Liver (tissue), 9 donors: ENCODE measurements around the gene MBP. TPM values are rescaled to one million over a fixed set of nuclear protein-coding genes. Genes with fewer than 3 reads are reported as not detected.

ENCODE experiments used
- DNase-seq: peaks from one replicate; pipeline ENCODE4 v3.0.0-alpha.2; 2017; ENCODE audit warnings: low spot score
- H3K27ac ChIP-seq, 2 donors: one replicate each; pipeline ENCODE4 v1.7.0; 2013; ENCODE audit warnings: inconsistent platforms in 2 of 2, low read length in 2 of 2, control low read depth in 1 of 2, low read depth in 1 of 2, mild to moderate bottlenecking in 1 of 2
- H3K27me3 ChIP-seq, 4 donors: one replicate each; pipeline versions ENCODE4 v1.6.1 to v1.7.0; 2013; ENCODE audit warnings: low read length in 3 of 4, inconsistent platforms in 1 of 4, mild to moderate bottlenecking in 1 of 4, moderate library complexity in 1 of 4; ENCODE audit not compliant: control insufficient read depth in 4 of 4, insufficient read depth in 4 of 4
- H3K36me3 ChIP-seq, 4 donors: one replicate each; pipeline versions ENCODE4 v1.6.1 to v1.7.0; 2013; ENCODE audit warnings: low read length in 3 of 4, mild to moderate bottlenecking in 3 of 4, low read depth in 1 of 4, moderate library complexity in 1 of 4; ENCODE audit not compliant: control insufficient read depth in 4 of 4, insufficient read depth in 3 of 4
- H3K4me1 ChIP-seq, 4 donors: one replicate each; pipeline versions ENCODE4 v1.6.1 to v1.7.0; 2013; ENCODE audit warnings: low read length in 3 of 4, mild to moderate bottlenecking in 3 of 4, moderate library complexity in 1 of 4; ENCODE audit not compliant: control insufficient read depth in 4 of 4, insufficient read depth in 4 of 4
- H3K4me3 ChIP-seq, 3 donors: one replicate each; pipeline versions ENCODE4 v1.6.1 to v1.7.0; 2013; ENCODE audit warnings: low read length in 3 of 3, control low read depth in 1 of 3, low read depth in 1 of 3, mild to moderate bottlenecking in 1 of 3
- H3K9ac ChIP-seq, 2 donors: one replicate each; pipeline ENCODE4 v1.7.0; 2013; ENCODE audit warnings: low read length in 2 of 2, mild to moderate bottlenecking in 2 of 2, moderate library complexity in 2 of 2, control low read depth in 1 of 2, low read depth in 1 of 2
- H3K9me3 ChIP-seq, 4 donors: one replicate each; pipeline versions ENCODE4 v1.6.1 to v1.7.0; 2013; ENCODE audit warnings: low read length in 3 of 4; ENCODE audit not compliant: control insufficient read depth in 4 of 4
- EGR1 ChIP-seq, 2 donors: IDR thresholded peaks; 2 replicates each; pipeline ENCODE4 v1.6.1; 2016 to 2018; ENCODE audit warnings: antibody characterized with exemption in 2 of 2, low read depth in 2 of 2
- FOXA2 ChIP-seq: IDR thresholded peaks from 2 replicates; pipeline ENCODE4 v1.6.1; 2016; ENCODE audit warnings: antibody characterized with exemption
- GABPA ChIP-seq, 2 donors: IDR thresholded peaks in 1 of 2; conservative IDR thresholded peaks in 1 of 2; 2 replicates each; pipeline ENCODE4 v1.6.1; 2016; ENCODE audit warnings: antibody characterized with exemption in 2 of 2, mild to moderate bottlenecking in 1 of 2, moderate library complexity in 1 of 2
- HNF4A ChIP-seq, 2 donors: conservative IDR thresholded peaks; 2 replicates each; pipeline ENCODE4 v1.6.1; 2016; ENCODE audit warnings: antibody characterized with exemption in 2 of 2, mild to moderate bottlenecking in 2 of 2
- HNF4G ChIP-seq: IDR thresholded peaks from 2 replicates; pipeline ENCODE4 v1.6.1; 2016; ENCODE audit warnings: antibody characterized with exemption
- NR2F2 ChIP-seq: IDR thresholded peaks from 2 replicates; pipeline ENCODE4 v1.6.1; 2016; ENCODE audit warnings: antibody characterized with exemption
- RAD21 ChIP-seq, 2 donors: IDR thresholded peaks; 2 replicates each; pipeline ENCODE4 v1.6.1; 2016; ENCODE audit warnings: antibody characterized with exemption in 2 of 2, mild to moderate bottlenecking in 2 of 2
- RXRA ChIP-seq, 2 donors: IDR thresholded peaks; 2 replicates each; pipeline ENCODE4 v1.6.1; 2017 to 2018; ENCODE audit warnings: antibody characterized with exemption in 2 of 2, mild to moderate bottlenecking in 1 of 2
- SP1 ChIP-seq: IDR thresholded peaks from 2 replicates; pipeline ENCODE4 v1.6.1; 2018; ENCODE audit warnings: antibody characterized with exemption, mild to moderate bottlenecking
- TAF1 ChIP-seq: conservative IDR thresholded peaks from 2 replicates; pipeline ENCODE4 v1.6.1; 2016; ENCODE audit warnings: antibody characterized with exemption, mild to moderate bottlenecking
- YY1 ChIP-seq: IDR thresholded peaks from 2 replicates; pipeline ENCODE4 v1.6.1; 2016; ENCODE audit warnings: antibody characterized with exemption, mild to moderate bottlenecking
- WGBS: extraction: QIAGEN DNeasy Blood & Tissue Kit; methylation state at CpG from one replicate; pipeline ENCODE4 v1.1.7; 2013; 5-methylcytosine and 5-hydroxymethylcytosine counted together
- polyA plus RNA-seq, 2 donors: library from polyadenylated mRNA; stranded (reverse) in 1 of 2; unstranded in 1 of 2; fragments of 200-250 nt in 1 of 2; fragments of >200 nt in 1 of 2; fragmentation: Nextera tagmentation in 1 of 2; extraction: Ambion mirVana in 1 of 2; gene quantifications; one replicate each; pipeline versions ENCODE4 v1.2.1 to v1.2.3, GENCODE V29; 2013 to 2015
- total RNA-seq, 2 donors: library from RNA; depleted of rRNA; stranded (reverse); fragments of >200 nt; gene quantifications; one replicate each; pipeline ENCODE4 v1.2.3, GENCODE V29; 2014
- TF ChIP-seq, protein P1 (sequence below): fragments of 150-350 bp; IDR thresholded peaks from 2 replicates; pipeline ENCODE4 v1.5.1; 2017; ENCODE audit warnings: improper control_type of control experiment, low read depth, low read length; ENCODE audit not compliant: missing input control
- TF ChIP-seq, protein P2 (sequence below): IDR thresholded peaks from 2 replicates; pipeline ENCODE4 v1.6.1; 2016; ENCODE audit warnings: antibody characterized with exemption
- TF ChIP-seq, protein P3 (sequence below): IDR thresholded peaks from 2 replicates; pipeline ENCODE4 v1.6.1; 2016; ENCODE audit warnings: antibody characterized with exemption
- TF ChIP-seq, protein P4 (sequence below): IDR thresholded peaks from 2 replicates; pipeline ENCODE4 v1.6.1; 2016; ENCODE audit warnings: antibody characterized with exemption, mild to moderate bottlenecking
- donor health status: healthy.
- donor health status: healthy.
- donor health status: healthy.
- donor health status: healthy.
- donor health status: healthy.

Gene MBP
- total and polyA plus RNA-seq, 4 donors: 9.7 to 23.3 (median 17.7) TPM

DNA sequence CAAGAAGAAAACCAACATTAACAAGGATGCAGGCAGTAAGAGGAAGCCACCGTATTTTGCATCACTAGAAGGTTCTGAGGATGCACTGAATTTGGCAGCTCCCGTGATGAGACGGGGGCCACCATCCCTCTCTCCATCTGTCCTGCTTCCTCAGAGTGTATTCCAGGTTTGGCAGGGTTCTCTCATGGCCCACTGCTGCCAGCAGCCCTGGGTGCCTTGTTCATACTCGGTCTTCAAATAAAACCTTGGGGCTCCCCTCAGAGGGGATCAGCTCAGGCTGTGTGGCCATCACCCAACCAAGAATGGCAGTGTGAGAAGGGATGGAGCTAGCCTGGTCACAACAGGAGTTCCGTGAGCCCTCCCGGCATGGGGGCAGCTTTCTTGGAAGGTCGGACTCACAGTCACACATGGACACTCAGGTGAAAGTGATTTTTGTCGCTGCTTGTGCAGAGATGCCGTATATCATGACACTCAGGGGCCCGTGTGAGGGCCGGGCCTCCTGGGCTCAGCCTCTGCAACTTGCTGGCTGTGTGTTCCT lies 12.8 kb upstream of the MBP start:
- no peak overlapping the region for H3K27ac ChIP-seq
- peaks cover 4 to 21% (median 11%) of the 10 kb centered on the region in 4 donors for H3K4me1 ChIP-seq
- H3K4me3 ChIP-seq: no peak overlapping the region
- no peak for DNase-seq
- peaks cover 0 to 2% (median 0%) of the 10 kb centered on the region in 4 donors for H3K9me3 ChIP-seq
- no peak overlapping the region for H3K9ac ChIP-seq
- no peaks in the 10 kb centered on the region for H3K36me3 ChIP-seq
- H3K27me3 ChIP-seq: no peaks in the 10 kb centered on the region
- 88% methylated on average over 11 of the region's 11 CpGs for WGBS
- TF ChIP-seq HNF4G (no peak), EGR1 (IDR thresholded peaks at IDR 0.05; ENCODE audit: low read depth in 2 of 2) (no peak), RAD21 (IDR thresholded peaks at IDR 0.05) (no peak), RXRA (IDR thresholded peaks at IDR 0.05) (no peak)
- TF ChIP-seq, protein P1, sequence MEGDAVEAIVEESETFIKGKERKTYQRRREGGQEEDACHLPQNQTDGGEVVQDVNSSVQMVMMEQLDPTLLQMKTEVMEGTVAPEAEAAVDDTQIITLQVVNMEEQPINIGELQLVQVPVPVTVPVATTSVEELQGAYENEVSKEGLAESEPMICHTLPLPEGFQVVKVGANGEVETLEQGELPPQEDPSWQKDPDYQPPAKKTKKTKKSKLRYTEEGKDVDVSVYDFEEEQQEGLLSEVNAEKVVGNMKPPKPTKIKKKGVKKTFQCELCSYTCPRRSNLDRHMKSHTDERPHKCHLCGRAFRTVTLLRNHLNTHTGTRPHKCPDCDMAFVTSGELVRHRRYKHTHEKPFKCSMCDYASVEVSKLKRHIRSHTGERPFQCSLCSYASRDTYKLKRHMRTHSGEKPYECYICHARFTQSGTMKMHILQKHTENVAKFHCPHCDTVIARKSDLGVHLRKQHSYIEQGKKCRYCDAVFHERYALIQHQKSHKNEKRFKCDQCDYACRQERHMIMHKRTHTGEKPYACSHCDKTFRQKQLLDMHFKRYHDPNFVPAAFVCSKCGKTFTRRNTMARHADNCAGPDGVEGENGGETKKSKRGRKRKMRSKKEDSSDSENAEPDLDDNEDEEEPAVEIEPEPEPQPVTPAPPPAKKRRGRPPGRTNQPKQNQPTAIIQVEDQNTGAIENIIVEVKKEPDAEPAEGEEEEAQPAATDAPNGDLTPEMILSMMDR: no peak

DNA sequence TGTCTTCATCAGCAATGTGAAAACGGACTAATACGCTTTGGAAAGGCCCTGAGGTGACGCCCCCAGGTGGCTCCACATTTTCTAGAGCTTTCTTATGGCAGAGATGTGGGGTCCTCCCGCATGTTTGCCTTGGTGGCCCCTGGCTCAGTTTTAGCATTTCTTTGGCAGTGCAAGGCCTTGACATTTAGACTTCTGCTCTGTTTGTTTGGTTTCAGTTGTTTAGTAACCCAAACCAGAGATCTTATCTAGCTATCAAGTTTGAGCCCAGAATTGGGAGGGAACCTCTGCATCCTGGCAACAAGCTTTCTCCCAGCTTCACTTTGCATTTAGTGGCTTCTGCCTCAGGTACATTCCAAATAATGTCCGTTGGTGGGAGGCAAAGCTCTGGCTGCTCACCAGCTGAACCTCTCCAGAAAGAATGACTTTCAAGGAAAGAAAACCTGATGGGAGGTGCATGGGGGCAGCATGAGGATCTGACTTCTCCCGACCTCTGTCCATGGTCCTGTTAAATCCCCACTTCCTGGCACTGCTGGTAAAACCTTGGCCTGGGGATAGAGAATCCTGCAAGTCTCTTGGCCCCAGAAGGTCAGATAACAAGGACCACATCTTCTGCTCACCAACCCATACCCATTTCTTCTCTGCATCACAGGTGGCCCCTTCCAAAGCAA lies 12.0 kb upstream of the MBP start:
- 64% methylated on average over 6 of the region's 6 CpGs for WGBS
- Histone ChIP-seq H3K9me3 (peaks cover 0 to 2% (median 0%) of the 10 kb centered on the region in 4 donors), H3K27ac (no peak overlapping the region), H3K27me3 (no peaks in the 10 kb centered on the region), H3K4me1 (peaks cover 4 to 21% (median 12%) of the 10 kb centered on the region in 4 donors), H3K9ac (no peak overlapping the region), H3K4me3 (no peak overlapping the region), H3K36me3 (no peaks in the 10 kb centered on the region)
- no peak for DNase-seq
- TF ChIP-seq EGR1 (IDR thresholded peaks at IDR 0.05; ENCODE audit: low read depth in 2 of 2) (no peak), NR2F2 (no peak), FOXA2 (no peak), GABPA (IDR thresholded peaks at IDR 0.05 in 1 of 2, conservative IDR thresholded peaks at IDR 0.05 in 1 of 2) (no peak), HNF4A (conservative IDR thresholded peaks at IDR 0.05) (peak in 1 of 2 donors; percentile 72), SP1 (no peak), YY1 (no peak), RAD21 (IDR thresholded peaks at IDR 0.05) (no peak), RXRA (IDR thresholded peaks at IDR 0.05) (peak in 1 of 2 donors; percentile 54), TAF1 (no peak), HNF4G (no peak)
- TF ChIP-seq, protein P2, sequence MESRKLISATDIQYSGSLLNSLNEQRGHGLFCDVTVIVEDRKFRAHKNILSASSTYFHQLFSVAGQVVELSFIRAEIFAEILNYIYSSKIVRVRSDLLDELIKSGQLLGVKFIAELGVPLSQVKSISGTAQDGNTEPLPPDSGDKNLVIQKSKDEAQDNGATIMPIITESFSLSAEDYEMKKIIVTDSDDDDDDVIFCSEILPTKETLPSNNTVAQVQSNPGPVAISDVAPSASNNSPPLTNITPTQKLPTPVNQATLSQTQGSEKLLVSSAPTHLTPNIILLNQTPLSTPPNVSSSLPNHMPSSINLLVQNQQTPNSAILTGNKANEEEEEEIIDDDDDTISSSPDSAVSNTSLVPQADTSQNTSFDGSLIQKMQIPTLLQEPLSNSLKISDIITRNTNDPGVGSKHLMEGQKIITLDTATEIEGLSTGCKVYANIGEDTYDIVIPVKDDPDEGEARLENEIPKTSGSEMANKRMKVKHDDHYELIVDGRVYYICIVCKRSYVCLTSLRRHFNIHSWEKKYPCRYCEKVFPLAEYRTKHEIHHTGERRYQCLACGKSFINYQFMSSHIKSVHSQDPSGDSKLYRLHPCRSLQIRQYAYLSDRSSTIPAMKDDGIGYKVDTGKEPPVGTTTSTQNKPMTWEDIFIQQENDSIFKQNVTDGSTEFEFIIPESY: no peak
- TF ChIP-seq, protein P3, sequence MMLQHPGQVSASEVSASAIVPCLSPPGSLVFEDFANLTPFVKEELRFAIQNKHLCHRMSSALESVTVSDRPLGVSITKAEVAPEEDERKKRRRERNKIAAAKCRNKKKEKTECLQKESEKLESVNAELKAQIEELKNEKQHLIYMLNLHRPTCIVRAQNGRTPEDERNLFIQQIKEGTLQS: no peak
- TF ChIP-seq, protein P1: no peak
- TF ChIP-seq, protein P4, sequence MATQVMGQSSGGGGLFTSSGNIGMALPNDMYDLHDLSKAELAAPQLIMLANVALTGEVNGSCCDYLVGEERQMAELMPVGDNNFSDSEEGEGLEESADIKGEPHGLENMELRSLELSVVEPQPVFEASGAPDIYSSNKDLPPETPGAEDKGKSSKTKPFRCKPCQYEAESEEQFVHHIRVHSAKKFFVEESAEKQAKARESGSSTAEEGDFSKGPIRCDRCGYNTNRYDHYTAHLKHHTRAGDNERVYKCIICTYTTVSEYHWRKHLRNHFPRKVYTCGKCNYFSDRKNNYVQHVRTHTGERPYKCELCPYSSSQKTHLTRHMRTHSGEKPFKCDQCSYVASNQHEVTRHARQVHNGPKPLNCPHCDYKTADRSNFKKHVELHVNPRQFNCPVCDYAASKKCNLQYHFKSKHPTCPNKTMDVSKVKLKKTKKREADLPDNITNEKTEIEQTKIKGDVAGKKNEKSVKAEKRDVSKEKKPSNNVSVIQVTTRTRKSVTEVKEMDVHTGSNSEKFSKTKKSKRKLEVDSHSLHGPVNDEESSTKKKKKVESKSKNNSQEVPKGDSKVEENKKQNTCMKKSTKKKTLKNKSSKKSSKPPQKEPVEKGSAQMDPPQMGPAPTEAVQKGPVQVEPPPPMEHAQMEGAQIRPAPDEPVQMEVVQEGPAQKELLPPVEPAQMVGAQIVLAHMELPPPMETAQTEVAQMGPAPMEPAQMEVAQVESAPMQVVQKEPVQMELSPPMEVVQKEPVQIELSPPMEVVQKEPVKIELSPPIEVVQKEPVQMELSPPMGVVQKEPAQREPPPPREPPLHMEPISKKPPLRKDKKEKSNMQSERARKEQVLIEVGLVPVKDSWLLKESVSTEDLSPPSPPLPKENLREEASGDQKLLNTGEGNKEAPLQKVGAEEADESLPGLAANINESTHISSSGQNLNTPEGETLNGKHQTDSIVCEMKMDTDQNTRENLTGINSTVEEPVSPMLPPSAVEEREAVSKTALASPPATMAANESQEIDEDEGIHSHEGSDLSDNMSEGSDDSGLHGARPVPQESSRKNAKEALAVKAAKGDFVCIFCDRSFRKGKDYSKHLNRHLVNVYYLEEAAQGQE: peak; percentile 98
